ENCODE results near the gene IL13RA1.
"Not testable (repeated sequence)": the region's sequence is repeated elsewhere in the genome, so short reads cannot be mapped to it uniquely, and the experiment has no call there.

The IL13RA1 gene

GRCh38 chrX:118730500-118731247 lies 3.3 kb downstream of the IL13RA1 start:
- DNase-seq: no peak

GRCh38 chrX:118732551-118732950 lies 5.1 kb downstream of the IL13RA1 start:
- not testable (repeated sequence) for DNase-seq

- DNase-seq: no peak
Observed at GRCh38 chrX:118734909-118735308, 7.5 kb downstream of the IL13RA1 start.

GRCh38 chrX:118736394-118737010 lies 9.1 kb downstream of the IL13RA1 start:
- no peak for DNase-seq

GRCh38 chrX:118739577-118739976 lies 12.2 kb downstream of the IL13RA1 start:
- DNase-seq: no peak

GRCh38 chrX:118740276-118740889 lies 13.0 kb downstream of the IL13RA1 start:
- no peak for DNase-seq

GRCh38 chrX:118742176-118742575 lies 14.8 kb downstream of the IL13RA1 start:
- no peak for DNase-seq

GRCh38 chrX:118745570-118745969 lies 18.2 kb downstream of the IL13RA1 start:
- no peak for DNase-seq

GRCh38 chrX:118751950-118752783 lies 24.8 kb downstream of the IL13RA1 start:
- no peak for DNase-seq

GRCh38 chrX:118755633-118756032 lies 28.2 kb downstream of the IL13RA1 start:
- DNase-seq: no peak

- DNase-seq: no peak
Observed at GRCh38 chrX:118756101-118756500, 28.7 kb downstream of the IL13RA1 start.

- DNase-seq: no peak
Observed at GRCh38 chrX:118758511-118758910, 31.1 kb downstream of the IL13RA1 start.

- no peak for DNase-seq
Observed at GRCh38 chrX:118760025-118760424, 32.6 kb downstream of the IL13RA1 start.

- DNase-seq: no peak
Observed at GRCh38 chrX:118761939-118762707, 34.7 kb downstream of the IL13RA1 start.

GRCh38 chrX:118763489-118763888 lies 36.1 kb downstream of the IL13RA1 start:
- no peak for DNase-seq

GRCh38 chrX:118764122-118764521 lies 36.7 kb downstream of the IL13RA1 start:
- DNase-seq: no peak

- DNase-seq: no peak
Observed at GRCh38 chrX:118770133-118770760, 42.8 kb downstream of the IL13RA1 start.

GRCh38 chrX:118772051-118772450 lies 44.6 kb downstream of the IL13RA1 start:
- no peak for DNase-seq

- no peak for DNase-seq
Observed at GRCh38 chrX:118773782-118774181, 46.4 kb downstream of the IL13RA1 start.

GRCh38 chrX:118779581-118779980 lies 52.2 kb downstream of the IL13RA1 start:
- no peak for DNase-seq

GRCh38 chrX:118780509-118780908 lies 53.1 kb downstream of the IL13RA1 start:
- DNase-seq: no peak

- DNase-seq: no peak
Observed at GRCh38 chrX:118780911-118781310, 53.5 kb downstream of the IL13RA1 start.
